GM04503 (cell line): ENCODE measurements around the gene RNF38.
"Not testable (repeated sequence)": the region's sequence is repeated elsewhere in the genome, so short reads cannot be mapped to it uniquely, and the experiment has no call there.

Source experiments
- DNase-seq: peaks from one replicate; pipeline ENCODE4 v3.0.0-alpha.2; 2012; ENCODE audit warnings: low read depth

RNF38 gene

DNA sequence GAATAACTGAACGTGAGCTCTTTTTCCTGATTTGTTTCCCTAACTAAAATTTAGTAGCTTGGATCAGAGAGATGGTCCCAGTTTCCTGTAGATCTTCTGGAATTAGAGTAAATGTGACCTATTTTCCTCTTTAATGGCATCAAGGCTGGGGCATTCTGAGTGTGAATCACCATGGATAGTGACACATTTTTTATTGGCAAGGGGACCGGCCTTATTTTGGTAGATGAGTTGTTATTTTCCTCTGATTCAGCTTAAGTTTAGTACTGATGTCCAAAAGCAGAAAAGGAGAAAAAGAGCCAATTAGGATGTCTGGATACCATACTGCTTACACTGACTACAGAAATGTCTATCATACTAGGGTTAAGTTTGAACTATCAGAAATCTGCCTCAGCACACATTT, 68.1 kb downstream of the RNF38 start:
- DNase-seq, result peak; percentile 24

DNA sequence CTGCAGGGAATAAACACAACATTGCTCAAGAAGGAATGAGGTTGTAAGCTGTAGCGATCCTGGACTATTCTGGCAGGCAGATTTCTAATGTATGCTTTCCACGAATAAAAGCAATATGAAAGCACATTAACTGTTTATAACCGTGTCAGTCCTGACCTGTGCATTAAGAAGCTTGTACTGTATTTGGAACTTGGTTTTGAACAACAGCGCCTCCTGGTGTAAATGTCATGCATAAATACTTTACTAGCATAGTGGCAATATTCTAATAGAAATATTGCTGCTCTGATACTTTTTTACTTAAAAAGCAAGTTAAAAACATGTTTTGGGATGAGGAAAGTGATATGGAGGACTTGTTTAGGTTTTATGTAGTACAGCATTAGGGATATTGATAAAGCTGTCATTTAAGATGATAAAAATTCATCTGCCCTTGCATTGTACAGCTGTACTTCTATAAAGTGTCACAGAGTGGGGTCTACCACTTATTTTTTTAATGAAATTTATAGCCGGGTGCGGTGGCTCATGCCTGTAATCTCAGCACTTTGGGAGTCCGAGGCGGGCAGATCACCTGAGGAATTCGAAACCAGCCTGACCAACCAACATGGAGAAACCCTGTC, 71.2 kb downstream of the RNF38 start:
- DNase-seq, result no peak

DNA sequence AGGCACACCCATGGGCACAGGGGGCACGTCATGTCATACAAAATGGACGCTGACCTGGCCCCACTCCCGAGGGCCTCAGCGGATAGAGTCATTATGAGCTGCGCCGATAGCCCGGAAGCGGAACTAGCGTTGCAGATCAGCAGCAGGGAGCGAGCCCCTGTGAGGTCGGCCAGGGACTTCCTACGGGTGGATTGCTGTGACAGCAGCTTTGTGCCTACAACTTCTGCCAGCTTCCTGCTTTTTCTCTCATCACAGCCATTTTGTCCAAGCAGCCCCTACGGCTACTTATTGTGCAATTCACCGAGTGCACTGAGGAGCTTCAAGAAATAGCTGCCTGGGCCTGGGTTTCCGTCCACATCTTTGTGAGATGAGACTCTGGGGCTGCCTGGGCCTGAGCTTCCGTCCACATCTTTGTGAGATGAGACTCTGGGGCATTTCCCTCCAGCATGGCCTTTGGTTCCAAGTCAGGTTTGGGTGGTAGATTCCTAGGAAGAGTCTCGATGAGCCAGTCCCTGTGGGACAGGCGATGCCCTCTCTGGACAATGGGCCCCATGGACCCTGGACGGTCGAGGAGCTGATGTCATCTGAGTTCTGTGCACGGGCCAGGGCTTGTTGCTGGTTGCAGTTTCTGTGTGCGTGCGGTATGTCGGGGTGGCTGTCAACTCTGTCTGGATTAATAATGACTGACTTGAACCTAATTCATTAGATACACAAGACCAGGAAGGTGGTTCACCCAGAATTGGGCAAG, 74.8 kb downstream of the RNF38 start:
- no peak for DNase-seq

DNA sequence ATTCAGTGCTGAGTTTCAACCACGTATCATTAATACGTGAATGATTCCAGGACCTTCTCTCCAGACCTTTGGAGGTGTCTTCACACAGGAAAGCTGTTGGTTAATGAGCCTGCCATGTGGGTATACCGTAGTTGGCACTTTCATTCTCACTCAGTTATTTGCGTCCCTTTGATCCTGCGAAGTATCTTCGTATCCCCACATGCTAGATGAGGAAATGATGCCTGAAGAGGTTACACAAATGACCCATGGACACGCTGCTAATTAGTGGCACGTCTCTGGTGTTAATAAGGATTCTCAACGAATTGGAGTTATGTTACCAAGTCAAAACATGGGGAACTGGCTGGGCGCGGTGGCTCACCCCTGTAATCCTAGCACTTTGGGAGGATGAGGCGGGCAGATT, 76.1 kb downstream of the RNF38 start:
- DNase-seq, result no peak

DNA sequence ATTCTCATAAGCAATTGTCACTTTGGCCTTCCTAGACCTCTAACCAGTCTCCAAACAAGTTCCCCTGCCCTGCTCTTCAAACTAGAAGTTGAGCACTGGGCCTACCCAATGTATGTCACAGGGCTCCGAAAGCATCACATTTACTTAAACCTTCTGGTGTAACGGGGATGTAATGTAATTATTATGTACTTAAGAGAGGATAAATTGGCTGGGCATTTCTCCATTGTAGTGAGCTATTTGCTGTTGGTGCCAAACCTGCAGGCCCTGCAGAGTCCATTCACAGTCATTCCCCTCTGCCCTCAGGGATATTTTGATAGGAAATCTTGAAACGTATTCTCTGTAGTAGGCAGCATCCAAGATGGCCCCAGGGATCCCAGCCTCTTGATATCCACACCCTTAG, 77.6 kb downstream of the RNF38 start:
- DNase-seq, result no peak

GRCh38 chr9:36321903-36322302, 78.2 kb downstream of the RNF38 start:
- not testable (repeated sequence) for DNase-seq

GRCh38 chr9:36320466-36320865, 79.6 kb downstream of the RNF38 start:
- no peak for DNase-seq

- DNase-seq, result no peak
Observed at GRCh38 chr9:36319806-36320205, 80.3 kb downstream of the RNF38 start.

DNA sequence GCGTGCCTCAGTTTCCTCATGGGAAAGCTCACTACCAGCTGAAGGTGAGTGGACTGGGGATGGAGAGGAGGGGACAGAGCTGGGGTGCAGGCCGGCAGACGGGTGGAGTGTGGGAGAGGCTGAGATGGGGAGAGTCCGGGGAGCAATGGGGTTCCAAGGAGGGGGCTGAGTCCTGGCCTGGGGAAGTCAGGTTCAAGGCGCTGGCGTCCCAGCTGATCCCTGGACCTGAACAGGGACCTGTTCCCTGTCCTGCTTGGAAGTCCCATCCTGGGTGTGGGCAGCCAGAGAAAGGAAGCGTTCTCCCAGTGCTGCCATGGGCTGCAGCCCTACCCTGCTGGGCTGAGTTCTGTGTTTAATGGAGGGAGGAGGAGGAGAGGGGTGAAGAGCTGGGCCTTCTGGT, 80.9 kb downstream of the RNF38 start:
- no peak for DNase-seq

DNA sequence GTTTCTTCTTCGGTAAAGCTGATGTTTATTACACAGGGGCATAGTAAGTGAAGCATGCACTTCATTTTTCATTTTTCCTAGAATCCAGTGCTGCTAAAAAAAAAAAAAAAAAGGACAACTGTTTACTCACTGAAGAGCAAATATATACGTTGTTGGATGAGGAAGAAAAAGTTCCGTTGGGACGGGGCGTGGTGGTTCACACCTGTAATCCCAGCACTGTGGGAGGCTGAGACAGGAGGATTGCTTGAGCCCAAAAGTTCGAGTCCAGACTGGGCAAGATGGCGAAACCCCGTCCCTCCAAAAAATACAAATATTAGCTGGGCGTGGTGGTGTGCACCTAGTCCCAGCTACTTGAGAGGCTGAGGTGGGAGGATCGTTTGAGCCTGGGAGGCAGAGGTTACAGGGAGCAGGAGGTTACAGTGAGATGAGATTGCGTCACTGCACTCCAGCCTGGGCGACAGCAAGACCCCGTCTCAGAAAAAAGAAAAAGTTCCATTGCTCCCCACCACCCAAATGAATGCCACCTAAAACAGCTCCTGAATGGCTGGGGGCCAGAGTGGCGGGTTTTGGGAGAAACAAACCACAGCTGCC, 81.8 kb downstream of the RNF38 start:
- no peak for DNase-seq

DNA sequence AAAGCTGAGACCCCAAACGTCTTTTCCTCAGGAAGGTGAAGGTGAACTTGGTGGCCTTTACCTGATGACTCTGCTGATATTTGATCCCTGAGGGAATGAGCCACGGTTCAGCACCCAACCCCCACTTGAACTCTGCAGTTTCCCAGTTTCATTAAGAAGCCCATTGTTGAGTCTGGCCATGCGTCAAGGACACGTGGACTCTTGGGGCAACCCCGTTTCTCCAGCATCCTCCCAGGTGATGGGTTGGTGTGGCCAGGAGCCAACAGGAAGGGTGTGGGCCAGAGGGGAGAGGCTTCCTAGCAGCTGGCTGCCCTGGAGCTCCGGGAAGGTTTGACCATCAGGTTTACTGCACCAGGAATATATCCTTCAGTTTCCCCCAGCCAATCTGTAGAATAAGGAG, 82.3 kb downstream of the RNF38 start:
- no peak for DNase-seq

GRCh38 chr9:36316611-36317317, 83.3 kb downstream of the RNF38 start:
- no peak for DNase-seq

- DNase-seq, result no peak
Observed at GRCh38 chr9:36316049-36316448, 84.0 kb downstream of the RNF38 start.

DNA sequence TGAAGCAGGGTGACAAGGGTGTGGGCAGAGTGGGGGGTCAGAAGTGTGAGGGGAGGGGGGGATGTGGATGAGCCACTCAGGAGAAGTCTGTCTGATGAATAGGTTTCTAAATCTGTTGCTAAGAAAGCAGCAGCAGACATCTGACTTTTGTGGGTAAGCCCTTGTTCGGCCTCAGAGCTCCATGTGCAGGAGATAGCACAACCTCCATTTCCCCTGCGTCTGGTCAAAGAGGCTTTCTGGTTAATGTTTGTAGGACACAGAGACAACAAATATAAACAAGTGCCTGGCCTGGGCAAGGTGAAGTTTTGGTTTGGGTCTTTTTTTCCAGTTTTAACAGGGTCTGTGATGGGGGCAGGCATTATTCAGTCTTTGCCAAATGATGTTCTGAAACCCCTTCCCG, 84.8 kb downstream of the RNF38 start:
- no peak for DNase-seq

- DNase-seq, result no peak
Observed at GRCh38 chr9:36314740-36315139, 85.3 kb downstream of the RNF38 start.

DNA sequence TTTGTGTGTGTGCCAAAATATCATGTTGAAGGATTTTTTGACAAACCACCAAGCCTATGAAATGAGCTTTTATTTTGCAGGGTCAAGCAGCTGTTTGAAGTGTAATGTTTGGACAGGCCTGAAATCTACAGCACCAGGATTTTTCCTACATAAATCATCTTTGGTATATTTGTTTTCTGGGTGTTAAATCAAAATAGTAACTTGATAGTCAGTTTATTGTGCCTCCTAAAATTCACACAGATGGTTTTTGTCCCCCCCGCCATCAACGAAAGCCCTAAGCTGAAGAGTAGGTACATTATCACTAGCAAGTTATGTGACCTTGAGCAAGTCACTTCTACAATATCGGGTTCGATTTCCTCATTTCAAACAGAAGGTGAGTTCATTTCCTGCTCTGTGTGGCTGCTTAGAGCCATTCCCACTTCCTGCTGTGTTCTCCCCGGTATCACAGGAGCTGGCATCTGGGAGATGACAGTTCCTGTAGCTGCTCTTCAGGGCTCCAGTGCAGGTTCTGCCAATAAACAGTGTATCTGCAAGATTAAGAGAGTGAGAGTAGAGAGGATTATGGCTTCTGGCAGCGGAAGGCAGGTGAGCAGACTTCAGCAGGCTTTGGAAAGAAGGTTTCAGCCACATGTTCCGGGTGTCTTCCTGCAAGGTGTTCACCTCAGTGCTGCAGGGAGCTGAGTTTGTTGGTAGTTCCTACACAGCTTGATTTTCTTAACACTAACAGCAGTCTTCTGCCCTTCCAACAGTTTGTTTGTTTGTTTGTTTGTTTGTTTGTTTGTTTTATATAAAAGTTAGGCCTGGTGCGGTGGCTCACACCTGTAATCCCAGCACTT, 93.4 kb downstream of the RNF38 start:
- DNase-seq, result no peak

- DNase-seq, result not testable (repeated sequence)
Observed at GRCh38 chr9:36304366-36304765, 95.7 kb downstream of the RNF38 start.

DNA sequence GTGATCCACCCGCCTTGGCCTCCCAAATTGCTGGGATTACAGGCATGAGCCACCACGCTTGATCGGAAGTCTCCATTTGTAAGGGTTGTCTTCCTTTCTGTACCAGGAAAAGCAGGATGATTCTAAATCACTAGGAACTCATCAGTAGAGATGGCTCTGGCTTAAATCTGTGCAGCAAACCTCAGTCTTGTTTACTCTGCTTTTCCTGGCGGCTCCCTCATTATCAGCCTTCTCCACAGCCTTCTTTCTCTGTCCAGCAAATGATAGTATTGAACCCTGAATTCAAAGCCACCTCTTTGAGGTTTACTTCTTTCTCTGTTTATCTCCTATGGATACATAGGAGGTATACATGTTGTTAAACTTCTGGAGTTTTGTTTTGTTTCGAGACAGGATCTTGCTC, 98.8 kb downstream of the RNF38 start:
- no peak for DNase-seq

GRCh38 chr9:36298566-36298965, 101.5 kb downstream of the RNF38 start:
- peak; percentile 44 for DNase-seq

DNA sequence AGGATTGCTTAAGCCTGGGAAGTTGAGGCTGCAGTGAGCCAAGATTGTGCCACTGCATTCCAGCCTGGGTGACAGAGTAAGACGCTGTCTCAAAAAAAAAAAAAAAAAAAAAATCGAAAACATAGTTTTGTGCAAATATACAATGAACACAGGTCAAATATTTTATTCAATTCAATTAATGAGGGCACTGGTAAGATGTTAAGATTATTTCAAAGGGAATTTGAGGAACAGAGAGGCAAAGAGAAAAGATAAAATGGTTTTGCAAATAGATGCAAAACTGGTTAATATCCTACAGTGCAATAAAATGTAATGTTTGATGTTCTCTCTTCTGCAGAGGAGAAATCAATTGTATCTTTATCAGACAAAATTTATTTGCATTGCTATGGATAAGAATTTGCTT, 102.3 kb downstream of the RNF38 start:
- no peak for DNase-seq

DNA sequence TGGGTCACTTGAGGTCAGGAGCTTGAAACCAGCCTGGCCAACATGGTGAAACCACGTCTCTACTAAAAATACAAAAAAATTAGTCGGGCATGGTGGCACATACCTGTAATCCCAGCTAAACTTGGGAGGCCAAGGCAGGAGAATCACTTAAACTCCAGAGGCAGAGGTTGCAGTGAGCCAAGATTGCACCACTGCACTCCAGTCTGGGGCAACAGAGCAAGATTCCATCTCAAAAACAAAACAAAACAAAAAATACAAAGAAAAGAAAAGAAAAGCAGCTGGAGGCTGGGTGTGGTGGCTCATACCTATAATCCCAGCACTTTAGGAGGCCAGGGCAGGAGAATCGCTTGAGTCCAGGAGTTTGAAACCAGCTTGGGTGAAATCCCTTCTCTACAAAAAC, 105.1 kb downstream of the RNF38 start:
- not testable (repeated sequence) for DNase-seq

- no peak for DNase-seq
Observed at GRCh38 chr9:36293918-36294317, 106.2 kb downstream of the RNF38 start.
